NB4 (cell line): ENCODE data around the gene PLEKHD1.

Experiments used
- CTCF ChIP-seq: IDR thresholded peaks from one replicate; pipeline ENCODE4 v1.5.1; 2012; ENCODE audit warnings: low read depth, low read length
- MYC ChIP-seq: IDR thresholded peaks from 2 replicates; pipeline ENCODE4 v1.6.1; 2011; ENCODE audit warnings: low read depth, low read length
- POLR2A ChIP-seq: IDR thresholded peaks from 2 replicates; pipeline ENCODE4 v1.6.1; 2011; ENCODE audit warnings: mild to moderate bottlenecking; ENCODE audit not compliant: insufficient read length; ENCODE audit errors: extremely low read depth

DNA sequence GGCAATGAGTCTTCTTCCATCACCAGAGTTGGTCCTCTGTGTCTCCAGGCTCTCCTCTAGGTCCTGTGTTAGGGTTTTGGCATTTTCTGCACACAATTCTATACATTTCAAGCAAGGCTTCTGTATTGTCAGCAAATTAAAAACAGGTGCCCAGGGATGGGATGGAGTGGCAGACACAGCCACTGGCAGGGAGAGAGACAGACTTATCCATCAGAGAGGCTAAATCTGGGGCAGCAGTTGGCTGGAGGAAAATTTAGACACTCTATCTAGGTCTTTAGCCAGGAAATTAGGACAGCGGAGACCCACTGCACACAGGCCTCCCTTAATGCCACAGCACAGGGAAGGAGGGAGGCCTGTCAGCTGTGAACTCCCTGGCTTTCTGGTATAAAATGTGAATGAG is 20.2 kb downstream of the PLEKHD1 start:
- TF ChIP-seq MYC, result no peak
- TF ChIP-seq CTCF, result no peak
- no peak for TF ChIP-seq POLR2A
